Thymus (tissue), 11 donors: Measurements from ENCODE around the gene SPEM3. TPM values are rescaled to one million over a fixed set of nuclear protein-coding genes. Genes with fewer than 3 reads are reported as not detected.

Experiments used
- DNase-seq, 9 donors: peaks; one replicate each; pipeline ENCODE4 v3.0.0-alpha.2; 2013; ENCODE audit warnings: low spot score in 9 of 9, low read depth in 6 of 9, missing footprints in 1 of 9
- H3K27ac ChIP-seq, 2 donors: one replicate each; pipeline ENCODE4 v1.5.1; 2013; ENCODE audit warnings: control low read depth in 1 of 2, low read depth in 1 of 2, low read length in 1 of 2, mild to moderate bottlenecking in 1 of 2, moderate library complexity in 1 of 2
- H3K27me3 ChIP-seq, 2 donors: one replicate each; pipeline ENCODE4 v1.5.1; 2013; ENCODE audit warnings: low read length in 1 of 2; ENCODE audit not compliant: control insufficient read depth in 2 of 2, insufficient read depth in 1 of 2
- H3K36me3 ChIP-seq, 2 donors: one replicate each; pipeline ENCODE4 v1.5.1; 2013; ENCODE audit warnings: low read length in 1 of 2, mild to moderate bottlenecking in 1 of 2, moderate library complexity in 1 of 2; ENCODE audit not compliant: control insufficient read depth in 2 of 2, insufficient read depth in 2 of 2
- H3K4me1 ChIP-seq, 2 donors: one replicate each; pipeline ENCODE4 v1.5.1; 2013; ENCODE audit warnings: low read length in 2 of 2; ENCODE audit not compliant: control insufficient read depth in 2 of 2, insufficient read depth in 2 of 2
- H3K4me3 ChIP-seq, 2 donors: one replicate each; pipeline ENCODE4 v1.5.1; 2013; ENCODE audit warnings: low read length in 2 of 2, control low read depth in 1 of 2, mild to moderate bottlenecking in 1 of 2
- H3K9me3 ChIP-seq, 2 donors: one replicate each; pipeline ENCODE4 v1.5.1; 2013; ENCODE audit warnings: low read length in 1 of 2, mild to moderate bottlenecking in 1 of 2; ENCODE audit not compliant: control insufficient read depth in 2 of 2, insufficient read depth in 1 of 2
- WGBS: extraction: QIAGEN DNeasy Blood & Tissue Kit; methylation state at CpG from one replicate; pipeline ENCODE4 v1.1.7; 2013; 5-methylcytosine and 5-hydroxymethylcytosine counted together
- polyA plus RNA-seq: library from polyadenylated mRNA; stranded (reverse); fragments of 200-250 nt; gene quantifications from one replicate; pipeline ENCODE4 v1.2.3, GENCODE V29; 2013
- total RNA-seq: library from RNA; stranded (reverse); fragments of 120-200 nt; gene quantifications from one replicate; pipeline ENCODE4 v1.2.4, GENCODE V29; 2013
- donor health status: healthy.

The SPEM3 gene
- total and polyA plus RNA-seq, 2 donors, result not detected

DNA sequence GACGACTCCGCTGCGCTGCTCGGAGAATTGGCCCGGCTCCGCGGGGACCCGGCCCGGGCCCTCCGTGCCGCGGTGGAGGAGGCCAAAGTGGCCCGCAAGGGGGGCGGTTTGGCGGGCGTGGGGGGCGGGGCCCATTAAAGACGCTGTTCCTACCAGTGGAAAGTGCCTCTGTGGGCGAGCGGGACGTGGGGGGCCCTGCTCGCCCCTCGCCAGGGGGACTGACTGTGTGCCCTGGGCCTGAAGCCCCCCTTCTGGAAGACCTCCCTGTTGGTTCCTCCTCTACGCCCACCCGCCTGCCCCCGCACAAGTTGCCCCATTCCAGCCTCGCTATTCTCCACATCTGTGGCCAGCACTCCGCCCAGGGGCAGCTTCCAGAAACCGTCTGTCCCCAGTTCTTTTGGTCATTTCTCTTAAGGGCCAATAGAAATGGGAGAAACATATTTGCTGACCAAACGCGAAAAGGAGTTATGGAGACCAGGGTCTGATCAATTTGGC is 8.8 kb downstream of the SPEM3 start:
- Histone ChIP-seq H3K4me1 (peaks cover 26 to 58% of the 10 kb centered on the region in 2 donors), H3K4me3 (peak overlapping the region; percentile 6 to 39), H3K27me3 (peaks cover 49 to 66% of the 10 kb centered on the region in 2 donors), H3K9me3 (no peaks in the 10 kb centered on the region), H3K27ac (no peak overlapping the region), H3K36me3 (no peaks in the 10 kb centered on the region)
- WGBS, result 50% methylated on average over 31 of the region's 31 CpGs
- DNase-seq, result no peak

DNA sequence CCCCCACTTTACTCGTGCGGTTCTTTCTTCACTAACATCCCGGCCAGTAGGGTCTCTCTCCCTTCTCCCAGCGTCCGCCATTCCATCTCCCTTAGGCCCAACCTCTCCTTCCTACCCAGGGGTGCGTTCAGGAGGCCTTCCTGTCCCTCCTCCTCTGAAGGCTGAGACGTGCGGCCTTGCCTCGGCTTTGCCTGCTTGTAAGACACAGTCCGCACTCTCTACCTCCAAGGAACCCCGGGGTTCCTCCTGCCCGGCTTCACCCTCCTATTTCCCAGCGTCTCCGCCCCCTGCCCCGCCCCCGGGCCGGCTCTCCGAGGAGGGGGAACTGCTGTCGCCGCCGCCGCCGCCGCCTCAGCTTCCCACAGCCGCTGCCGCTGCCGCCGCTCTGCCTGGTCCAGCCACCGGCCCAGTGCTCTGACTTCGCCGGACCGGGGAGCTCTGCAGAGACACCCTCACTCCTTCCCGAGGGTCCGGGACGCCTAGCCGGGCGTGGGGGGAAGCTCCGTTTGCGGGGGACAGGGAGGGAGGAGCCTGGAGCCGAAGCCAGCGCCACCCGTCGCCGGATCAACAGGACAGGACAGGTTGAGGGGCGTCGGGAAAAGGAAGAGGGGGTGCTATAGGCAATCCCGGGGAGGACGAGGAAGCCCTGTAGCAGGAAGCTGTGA is 9.4 kb downstream of the SPEM3 start:
- H3K9me3 ChIP-seq, result no peaks in the 10 kb centered on the region
- H3K27me3 ChIP-seq, result peaks cover 52 to 73% of the 10 kb centered on the region in 2 donors
- peak in 3 of 9 donors; percentile 39 to 66 (median 45) for DNase-seq
- H3K36me3 ChIP-seq, result no peaks in the 10 kb centered on the region
- WGBS, result 12% methylated on average over 48 of the region's 48 CpGs
- peak overlapping the region; percentile 19 to 43 for H3K4me3 ChIP-seq
- no peak overlapping the region for H3K27ac ChIP-seq
- H3K4me1 ChIP-seq, result peaks cover 26 to 58% of the 10 kb centered on the region in 2 donors

DNA sequence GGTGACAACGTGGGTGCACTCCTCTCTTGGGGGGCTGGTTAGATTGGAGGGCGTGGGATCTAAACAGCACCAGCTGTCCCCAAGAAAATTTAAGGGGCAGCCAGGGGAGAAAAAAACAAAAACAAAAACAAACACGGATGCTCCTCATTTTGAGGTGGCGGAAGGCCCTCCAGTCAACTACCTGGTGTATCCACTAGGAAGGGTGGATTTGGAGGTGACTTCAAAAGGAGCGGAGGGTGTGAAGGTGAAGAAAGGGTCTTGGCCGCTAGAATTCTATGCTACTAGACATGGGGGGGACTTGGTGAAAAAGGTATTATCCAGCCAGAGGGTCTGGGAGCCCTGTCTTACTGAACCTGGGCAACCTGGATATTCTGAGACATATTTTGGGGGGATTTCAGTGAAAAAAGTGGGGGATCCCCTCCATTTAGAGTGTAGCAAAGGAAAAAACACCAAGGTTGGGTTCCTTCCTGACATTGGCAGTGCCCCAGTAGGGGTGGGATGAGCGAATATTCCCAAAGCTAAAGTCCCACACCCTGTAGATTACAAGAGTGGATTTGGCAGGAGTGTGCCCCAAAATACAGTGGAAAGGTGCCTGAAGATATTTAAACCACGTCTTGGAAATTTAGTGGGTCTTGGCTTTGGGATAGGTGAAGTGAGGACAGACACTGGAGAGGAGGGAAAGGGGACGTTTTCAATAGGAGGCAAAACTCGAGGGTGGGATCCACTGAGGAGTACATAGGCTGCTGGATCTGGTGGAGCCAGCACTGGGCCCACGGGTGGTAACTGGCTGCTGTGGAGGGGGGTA is 10.2 kb downstream of the SPEM3 start:
- Histone ChIP-seq H3K36me3 (no peaks in the 10 kb centered on the region), H3K27me3 (peaks cover 56 to 81% of the 10 kb centered on the region in 2 donors), H3K27ac (no peak overlapping the region), H3K4me3 (peak overlapping the region; percentile 19 to 43), H3K9me3 (no peaks in the 10 kb centered on the region), H3K4me1 (peaks cover 26 to 58% of the 10 kb centered on the region in 2 donors)
- DNase-seq, result no peak
- 50% methylated on average over 11 of the region's 11 CpGs for WGBS

DNA sequence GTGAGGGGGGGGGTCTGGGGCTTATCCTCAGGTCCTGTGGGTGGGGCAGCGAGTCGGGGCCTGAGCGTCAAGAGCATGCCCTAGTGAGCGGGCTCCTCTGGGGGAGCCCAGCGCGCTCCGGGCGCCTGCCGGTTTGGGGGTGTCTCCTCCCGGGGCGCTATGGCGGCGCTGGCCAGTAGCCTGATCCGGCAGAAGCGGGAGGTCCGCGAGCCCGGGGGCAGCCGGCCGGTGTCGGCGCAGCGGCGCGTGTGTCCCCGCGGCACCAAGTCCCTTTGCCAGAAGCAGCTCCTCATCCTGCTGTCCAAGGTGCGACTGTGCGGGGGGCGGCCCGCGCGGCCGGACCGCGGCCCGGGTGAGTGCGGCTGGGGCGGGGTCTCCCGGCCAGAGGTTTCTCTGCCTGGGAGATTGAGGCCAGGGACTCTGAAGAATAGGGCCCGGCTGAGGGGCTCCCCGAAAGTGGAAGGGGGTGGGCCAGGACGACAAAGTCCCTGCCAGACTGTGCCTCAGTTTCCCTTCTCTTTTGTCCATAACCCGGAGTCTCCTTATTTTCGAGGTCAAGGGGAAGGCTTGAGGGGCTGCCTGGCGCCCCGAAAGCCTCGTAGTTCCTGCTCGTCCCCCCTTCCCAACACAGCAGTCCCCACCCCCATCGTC is 10.9 kb downstream of the SPEM3 start, which contains the start of gene FGF11:
Gene FGF11 (plus strand): TSS at position 51 of the 651 bp plus-strand sequence. CDS start 109 bp downstream, at position 160.
- 5% methylated on average over 50 of the region's 50 CpGs for WGBS
- Histone ChIP-seq H3K9me3 (no peaks in the 10 kb centered on the region), H3K27ac (no peak within 1 kb of the TSS), H3K4me3 (peak within 1 kb of the TSS; percentile 25 to 43), H3K36me3 (no peaks in the 10 kb centered on the region), H3K4me1 (peaks cover 33 to 64% of the 10 kb centered on the region in 2 donors), H3K27me3 (peaks cover 60 to 88% of the 10 kb centered on the region in 2 donors)
- no peak for DNase-seq

DNA sequence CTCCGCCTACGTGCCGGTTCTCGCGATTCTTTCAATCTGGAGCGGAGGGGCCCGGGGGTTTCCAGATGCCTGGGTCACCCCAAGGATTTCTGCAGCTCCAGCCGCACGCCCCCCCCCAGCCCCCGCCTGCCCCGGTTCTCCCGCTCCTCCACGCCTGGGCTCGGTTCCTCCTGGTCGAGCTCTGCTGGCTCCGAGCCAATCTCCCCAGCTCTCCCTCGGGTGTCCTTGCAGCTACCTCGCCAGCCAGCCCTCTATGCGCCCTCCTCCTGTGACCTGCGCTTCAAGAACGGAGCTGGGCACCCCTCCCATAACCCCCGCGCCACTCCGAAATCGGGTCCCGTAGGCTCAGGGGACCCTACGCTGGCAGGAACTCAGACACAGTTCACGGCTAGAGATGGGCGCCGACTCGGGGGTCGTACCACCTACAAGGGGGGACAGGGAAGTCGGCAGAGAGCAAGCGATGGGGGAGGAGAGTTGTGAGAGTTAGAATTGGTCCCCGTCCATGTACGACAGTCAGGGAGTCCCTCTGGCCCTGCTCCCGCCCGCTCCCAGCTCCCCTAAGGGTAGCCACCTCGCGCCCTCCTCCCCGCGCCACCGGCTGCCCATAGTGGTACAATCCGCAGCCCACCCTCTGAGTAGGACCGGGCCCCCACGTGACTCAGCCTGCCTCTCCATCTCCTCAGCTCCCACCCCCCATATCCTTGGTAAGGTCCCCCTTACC is 11.6 kb downstream of the SPEM3 start:
- DNase-seq, result peak in 2 of 9 donors; percentile 21 to 38
- Histone ChIP-seq H3K27ac (no peak overlapping the region), H3K4me3 (peak overlapping the region; percentile 25), H3K27me3 (peaks cover 64 to 95% of the 10 kb centered on the region in 2 donors), H3K36me3 (no peaks in the 10 kb centered on the region), H3K9me3 (peaks cover 0 to 3% of the 10 kb centered on the region in 2 donors), H3K4me1 (peaks cover 40 to 70% of the 10 kb centered on the region in 2 donors)
- WGBS, result 2% methylated on average over 46 of the region's 46 CpGs

DNA sequence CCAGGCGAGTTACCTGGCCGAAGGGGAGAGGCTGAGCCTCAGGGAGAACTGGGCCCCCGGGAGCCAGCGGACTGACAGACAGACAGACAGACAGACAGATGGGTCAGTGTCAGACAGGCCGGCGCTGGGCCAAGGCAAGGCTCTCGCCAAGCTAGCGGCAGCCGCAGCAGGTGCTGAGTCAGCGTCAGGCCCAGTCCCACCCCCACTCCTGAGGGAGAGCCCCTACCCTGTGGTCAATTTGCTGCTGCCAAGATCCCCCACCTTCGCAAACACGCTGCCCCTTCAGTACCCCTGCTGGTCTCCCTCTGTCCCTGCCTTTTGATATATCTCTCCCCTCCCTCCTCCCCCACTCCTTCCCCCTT is 12.2 kb downstream of the SPEM3 start:
- H3K4me1 ChIP-seq, result peaks cover 43 to 70% of the 10 kb centered on the region in 2 donors
- peak overlapping the region in 1 of 2 donors; percentile 25 for H3K4me3 ChIP-seq

DNA sequence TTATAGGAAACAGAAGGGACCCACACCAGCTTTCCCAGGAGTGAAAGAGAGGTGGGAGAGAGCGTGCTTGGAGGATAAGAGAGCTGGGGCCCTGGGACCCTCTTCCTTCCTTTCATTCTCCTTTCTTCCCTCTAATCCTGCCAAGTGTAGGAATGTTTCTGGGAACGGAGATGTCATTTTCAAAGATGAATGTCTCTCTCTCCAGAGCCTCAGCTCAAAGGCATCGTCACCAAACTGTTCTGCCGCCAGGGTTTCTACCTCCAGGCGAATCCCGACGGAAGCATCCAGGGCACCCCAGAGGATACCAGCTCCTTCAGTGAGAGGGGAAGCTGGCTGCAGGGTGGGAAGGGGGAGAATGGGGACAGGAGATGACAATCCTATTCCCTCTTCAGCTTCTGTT is 12.6 kb downstream of the SPEM3 start:
- Histone ChIP-seq H3K4me1 (peaks cover 40 to 70% of the 10 kb centered on the region in 2 donors), H3K9me3 (peaks cover 0 to 7% of the 10 kb centered on the region in 2 donors), H3K27me3 (peaks cover 65 to 99% of the 10 kb centered on the region in 2 donors), H3K27ac (no peak overlapping the region), H3K36me3 (no peaks in the 10 kb centered on the region), H3K4me3 (no peak overlapping the region)
- no peak for DNase-seq
- 93% methylated on average over 7 of the region's 7 CpGs for WGBS

More for the DNA sequence above, 12.2 kb downstream of the SPEM3 start:
- 8% methylated on average over 12 of the region's 12 CpGs for WGBS
- no peak overlapping the region for H3K27ac ChIP-seq
- DNase-seq, result peak in 1 of 9 donors; percentile 12
- H3K27me3 ChIP-seq, result peaks cover 65 to 99% of the 10 kb centered on the region in 2 donors
- H3K36me3 ChIP-seq, result no peaks in the 10 kb centered on the region
- peaks cover 0 to 7% of the 10 kb centered on the region in 2 donors for H3K9me3 ChIP-seq

DNA sequence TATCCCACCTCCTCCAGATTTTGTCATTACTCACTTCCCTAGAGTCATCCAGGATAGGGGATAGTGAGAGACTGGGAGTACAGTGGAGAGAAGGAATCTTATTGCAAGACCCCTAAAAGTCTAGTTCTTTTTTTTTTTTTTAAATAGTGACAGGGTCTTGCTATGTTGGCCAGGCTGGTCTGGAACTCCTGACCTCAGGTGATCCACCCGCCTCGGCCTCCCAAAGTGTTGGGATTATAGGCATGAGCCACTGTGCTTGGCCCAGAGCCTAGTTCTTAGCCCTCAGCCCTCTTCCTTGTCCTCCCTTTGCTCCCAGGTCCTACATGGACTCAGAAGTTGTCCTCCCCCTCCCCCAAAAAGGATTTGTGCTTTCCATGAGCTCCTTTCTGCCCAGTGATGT is 13.5 kb downstream of the SPEM3 start:
- H3K9me3 ChIP-seq, result peaks cover 0 to 7% of the 10 kb centered on the region in 2 donors
- H3K27me3 ChIP-seq, result peaks cover 72 to 100% of the 10 kb centered on the region in 2 donors
- 93% methylated on average over 2 of the region's 2 CpGs for WGBS
- H3K27ac ChIP-seq, result no peak overlapping the region
- H3K4me1 ChIP-seq, result peaks cover 31 to 67% of the 10 kb centered on the region in 2 donors
- H3K36me3 ChIP-seq, result no peaks in the 10 kb centered on the region
- no peak for DNase-seq
- H3K4me3 ChIP-seq, result no peak overlapping the region
